HG02759 (cell line): ENCODE data around the gene RBM20.
"Not testable (repeated sequence)": the region's sequence is repeated elsewhere in the genome, so short reads cannot be mapped to it uniquely, and the experiment has no call there.

Source experiments
- ATAC-seq: cut with Tn5 transposase; IDR thresholded peaks from one replicate; pipeline ENCODE4 v1.9.1; 2021; ENCODE audit warnings: mild to moderate bottlenecking, moderate library complexity; ENCODE audit not compliant: unreplicated experiment

The RBM20 gene

DNA sequence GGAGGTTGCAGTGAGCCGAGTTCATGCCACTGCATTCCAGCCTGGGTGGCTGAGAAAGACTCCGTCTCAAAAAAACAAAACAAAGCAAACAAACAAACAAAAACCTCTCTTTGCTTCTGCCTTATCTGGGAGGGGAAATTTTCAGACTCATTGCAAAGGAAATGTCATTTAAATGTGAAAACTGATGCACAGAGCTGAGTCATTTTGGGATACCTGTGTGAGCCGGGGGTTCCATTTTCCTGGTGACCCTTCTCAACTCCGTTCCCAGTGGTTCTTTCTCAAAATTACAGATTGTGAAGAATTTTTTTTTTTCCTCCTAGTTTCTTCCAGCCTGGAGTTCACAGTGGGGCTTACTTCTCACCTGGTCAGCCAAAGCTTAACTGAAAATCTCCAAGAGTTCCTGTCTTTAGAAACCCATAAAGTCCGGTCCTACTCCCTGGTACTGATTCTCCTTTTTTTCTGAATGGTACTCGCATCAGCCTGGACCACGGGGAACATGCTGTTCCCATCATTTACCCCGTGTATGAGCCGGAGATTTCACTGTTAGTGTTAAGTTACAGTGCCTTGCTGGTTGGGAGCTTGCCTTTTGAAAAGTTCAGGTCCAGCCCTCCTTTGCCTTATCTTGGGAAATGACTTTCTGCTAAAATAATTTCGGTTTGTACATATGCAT, 56.9 kb downstream of the RBM20 start:
- no peak for ATAC-seq

DNA sequence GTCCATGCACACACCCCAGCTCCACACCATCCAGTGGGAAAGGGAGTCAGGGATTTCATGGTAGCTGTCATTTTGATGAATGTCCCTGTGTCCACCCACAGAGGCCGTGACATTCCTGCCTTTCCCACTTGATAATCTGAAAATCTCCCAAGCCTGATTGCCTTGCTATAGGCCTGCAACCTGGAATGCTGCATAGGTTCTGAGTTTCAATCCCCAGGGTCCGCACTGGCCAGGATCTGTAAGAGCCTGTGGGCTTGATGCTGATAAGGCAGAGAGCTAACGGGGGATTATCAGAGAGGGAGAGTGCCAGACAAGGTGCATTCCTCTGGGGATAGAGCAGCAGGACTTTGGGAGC, 57.5 kb downstream of the RBM20 start:
- ATAC-seq, result no peak

DNA sequence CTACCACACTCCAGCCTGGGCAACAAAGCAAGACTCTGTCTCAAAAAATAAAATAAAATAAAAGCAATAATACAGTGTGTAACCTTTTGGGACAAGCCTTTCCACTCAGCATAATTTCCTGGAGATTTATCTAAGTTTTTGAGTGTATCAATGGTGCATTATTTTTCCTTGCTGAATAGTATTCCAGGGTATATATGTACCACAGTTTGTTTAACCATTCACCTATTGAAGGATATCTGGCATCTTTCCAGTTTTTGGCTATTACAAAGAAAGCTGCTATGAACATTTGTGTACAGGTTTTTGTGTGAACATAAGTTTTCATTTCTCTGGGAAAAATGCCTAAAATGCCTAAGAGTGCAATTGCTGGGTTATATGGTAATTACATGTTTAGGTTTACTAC, 59.9 kb downstream of the RBM20 start:
- no peak for ATAC-seq

DNA sequence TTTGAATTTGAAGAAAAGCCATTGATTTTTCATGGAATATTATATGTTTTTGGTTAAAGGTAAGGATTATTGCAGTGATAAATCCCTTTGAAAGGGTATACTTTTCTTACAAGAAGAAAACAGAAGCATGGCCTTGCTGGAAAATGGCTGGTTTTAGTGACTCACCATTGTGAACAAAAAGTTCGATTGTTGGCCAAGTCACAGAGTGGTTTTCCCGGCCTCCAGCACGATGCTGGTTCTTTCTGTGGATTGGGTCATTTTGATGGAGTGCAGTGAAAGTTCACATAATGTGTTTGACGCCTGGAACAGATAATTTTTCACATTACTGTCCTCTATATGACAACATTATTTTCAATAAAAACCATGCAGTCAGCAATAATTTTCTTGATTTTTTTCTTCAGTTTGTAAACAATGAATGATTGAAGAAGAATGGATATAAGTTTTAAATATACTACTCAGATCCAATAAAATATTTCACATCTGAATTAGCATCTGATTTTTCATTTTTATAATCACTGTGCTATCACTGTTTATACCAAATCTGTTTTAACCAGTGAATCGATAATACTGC, 60.9 kb downstream of the RBM20 start:
- ATAC-seq, result no peak

DNA sequence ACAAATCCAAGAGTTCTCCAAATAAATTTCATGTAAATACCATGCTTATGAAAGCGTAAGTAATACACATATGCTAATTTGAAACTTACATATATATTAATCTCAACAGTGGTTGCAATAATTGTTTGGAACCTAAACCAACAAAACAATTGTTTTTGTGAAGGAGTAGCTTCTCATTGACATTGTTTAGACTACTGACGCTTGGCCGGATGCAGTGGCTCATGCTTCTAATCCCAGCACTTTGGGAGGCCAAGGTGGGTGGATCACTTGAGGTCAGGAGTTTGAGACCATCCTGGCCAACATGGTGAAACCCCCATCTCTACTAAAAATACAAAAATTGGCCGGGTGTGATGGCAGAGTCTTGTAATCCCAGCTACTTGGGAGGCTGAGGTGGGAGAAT, 61.5 kb downstream of the RBM20 start:
- ATAC-seq, result not testable (repeated sequence)

DNA sequence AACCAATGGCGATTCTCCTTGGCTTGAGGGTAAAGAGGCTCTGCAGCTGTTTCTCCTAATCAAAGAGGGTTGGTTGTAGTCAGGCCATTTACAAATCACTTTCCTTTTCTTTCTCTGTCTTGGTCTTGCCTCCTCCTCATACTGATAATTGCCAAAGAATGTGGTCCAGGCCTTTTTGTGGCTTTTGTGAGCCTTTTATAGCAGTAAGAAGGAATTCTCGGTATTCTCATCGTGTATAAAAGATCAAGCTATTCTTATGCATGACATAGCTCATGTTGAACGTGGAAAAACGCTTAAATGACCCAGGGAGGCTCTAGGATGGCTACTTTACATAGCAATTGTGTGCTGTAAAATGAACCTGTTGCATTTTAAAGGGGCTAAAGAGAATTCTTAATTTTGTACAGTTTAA, 62.6 kb downstream of the RBM20 start:
- no peak for ATAC-seq

DNA sequence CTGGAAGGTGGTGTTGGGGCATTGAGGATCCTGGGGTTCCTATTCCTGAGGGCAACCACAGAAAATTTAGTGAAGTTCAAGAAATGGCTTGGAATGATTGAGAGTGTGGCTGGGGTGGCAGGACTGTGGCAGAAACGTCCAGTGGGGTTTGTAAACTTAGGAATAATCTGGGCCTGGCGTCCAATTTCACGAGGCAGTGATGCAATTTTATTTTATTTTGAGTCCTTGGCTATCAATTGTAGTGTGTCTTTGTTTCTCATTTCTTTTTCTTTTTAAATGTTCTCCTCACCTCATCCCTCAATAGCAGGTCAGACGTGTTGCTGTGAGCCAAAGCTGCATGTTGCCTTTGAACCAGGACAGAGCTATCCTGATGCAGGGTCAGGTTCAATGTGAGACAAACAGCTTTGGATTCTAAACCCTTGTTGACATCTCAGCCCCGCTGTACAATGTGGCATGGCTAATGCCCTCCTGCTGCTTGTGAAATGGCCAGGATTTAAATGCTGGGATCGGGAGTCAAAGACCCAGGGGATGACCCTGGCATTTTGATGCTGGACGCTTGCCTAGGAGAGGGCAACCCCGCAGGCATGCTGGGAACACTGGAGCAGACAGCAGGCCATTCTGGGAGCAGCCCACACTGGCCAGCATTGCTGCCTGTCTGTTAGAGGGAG, 64.8 kb downstream of the RBM20 start:
- ATAC-seq, result no peak

DNA sequence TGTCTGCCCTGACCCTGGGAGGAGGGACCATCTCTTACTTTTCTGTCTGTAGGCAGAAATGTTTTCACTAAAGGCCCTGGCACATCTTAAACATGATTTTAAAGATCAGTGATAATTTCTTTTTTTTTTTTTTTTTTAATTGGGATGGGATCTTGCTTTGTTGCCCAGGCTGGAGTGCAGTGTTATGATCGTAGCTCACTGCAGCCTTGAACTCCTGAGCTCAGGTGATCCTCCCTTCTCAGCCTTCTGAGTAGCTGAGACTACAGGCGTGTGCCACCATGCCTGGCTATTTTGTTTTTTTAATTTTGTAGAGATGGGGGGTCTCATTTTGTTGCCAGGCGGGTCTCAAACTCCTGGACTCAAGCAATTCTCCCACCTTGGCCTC, 65.3 kb downstream of the RBM20 start:
- no peak for ATAC-seq

DNA sequence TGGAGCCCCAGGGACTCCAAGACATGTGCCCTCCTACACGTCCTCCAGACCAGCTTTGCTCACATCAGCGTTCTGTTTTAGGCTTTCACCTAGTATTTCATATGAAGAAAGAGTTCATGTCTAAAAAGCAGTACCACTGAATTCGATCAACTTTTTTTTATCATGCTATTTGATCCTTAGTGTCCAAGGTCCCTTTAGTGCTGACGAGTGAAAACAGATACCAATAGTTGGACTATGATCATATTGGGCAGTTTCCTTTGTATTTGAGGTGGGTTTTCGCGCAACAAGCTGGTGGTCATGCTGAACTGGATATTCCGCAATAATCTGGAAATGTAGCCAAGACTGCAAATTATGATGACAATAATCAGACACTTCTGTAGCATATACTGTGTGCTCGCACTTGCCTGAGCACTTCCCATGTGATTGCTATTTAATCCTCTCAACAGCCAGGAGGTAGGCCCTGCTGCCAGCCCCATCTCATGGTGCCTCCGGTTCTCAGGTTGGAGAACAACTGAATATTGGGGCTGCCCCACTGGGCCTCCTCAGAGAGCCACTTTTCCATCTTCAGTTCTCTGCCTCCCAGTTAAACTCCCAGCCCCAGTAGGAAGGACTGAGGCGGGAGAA, 65.9 kb downstream of the RBM20 start:
- no peak for ATAC-seq

DNA sequence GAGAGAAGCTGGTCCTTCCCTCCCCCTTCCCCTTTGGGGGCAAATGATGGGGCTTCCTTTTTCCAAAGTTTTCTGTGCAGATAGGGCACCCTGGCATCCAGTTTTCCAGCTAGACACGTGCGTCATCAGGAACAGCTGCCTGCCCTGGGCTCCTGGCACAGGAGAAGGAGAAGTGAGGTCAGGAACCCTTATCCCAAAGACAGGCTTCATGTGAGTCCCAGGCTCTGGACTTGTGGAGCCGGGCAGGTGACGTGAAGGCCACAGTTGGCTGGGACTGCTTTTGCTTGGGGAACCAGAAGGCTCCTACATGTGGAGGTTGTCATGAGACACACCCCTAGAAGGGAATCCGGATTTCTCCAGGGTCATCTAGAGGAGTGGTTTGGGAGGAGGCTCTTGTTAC, 66.5 kb downstream of the RBM20 start:
- ATAC-seq, result no peak

DNA sequence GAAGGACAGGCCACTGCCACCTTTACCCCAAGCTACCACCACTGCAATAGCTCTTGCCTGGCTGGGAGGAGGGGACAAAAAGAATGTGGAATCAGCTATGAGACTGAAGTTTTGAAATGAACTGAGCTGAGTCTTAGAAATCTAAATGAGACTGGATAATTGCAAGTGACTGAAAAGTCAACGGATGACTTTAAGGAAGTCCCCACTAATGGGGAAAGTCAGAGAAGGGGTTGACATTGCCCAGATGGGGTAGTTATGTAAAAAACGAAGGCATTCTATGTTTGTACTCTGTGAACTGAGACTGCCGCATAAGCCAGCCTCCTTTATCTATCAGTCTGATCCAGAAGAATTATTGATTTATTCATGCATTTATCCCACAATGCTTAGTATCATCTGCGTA, 67.2 kb downstream of the RBM20 start:
- ATAC-seq, result no peak

DNA sequence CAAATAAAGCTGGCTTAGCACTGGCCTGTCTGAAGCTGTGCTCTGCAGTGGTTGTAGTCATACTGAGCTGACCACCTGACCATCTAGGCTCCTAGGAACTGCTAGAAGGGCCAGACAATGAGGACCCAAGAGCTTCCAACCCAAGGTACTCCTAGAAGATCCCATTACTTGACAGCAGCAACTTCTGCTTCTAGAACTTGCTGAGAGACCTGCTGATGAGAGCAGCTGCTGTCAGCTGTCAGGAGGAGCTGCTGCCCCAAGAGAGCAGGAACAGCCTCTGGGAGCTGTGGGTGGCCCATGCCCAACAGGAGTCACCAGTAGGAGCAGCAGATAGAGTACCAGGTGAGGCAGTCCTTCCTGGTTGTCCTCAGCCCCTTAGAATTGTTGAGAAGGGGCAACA, 70.2 kb downstream of the RBM20 start:
- ATAC-seq, result no peak

DNA sequence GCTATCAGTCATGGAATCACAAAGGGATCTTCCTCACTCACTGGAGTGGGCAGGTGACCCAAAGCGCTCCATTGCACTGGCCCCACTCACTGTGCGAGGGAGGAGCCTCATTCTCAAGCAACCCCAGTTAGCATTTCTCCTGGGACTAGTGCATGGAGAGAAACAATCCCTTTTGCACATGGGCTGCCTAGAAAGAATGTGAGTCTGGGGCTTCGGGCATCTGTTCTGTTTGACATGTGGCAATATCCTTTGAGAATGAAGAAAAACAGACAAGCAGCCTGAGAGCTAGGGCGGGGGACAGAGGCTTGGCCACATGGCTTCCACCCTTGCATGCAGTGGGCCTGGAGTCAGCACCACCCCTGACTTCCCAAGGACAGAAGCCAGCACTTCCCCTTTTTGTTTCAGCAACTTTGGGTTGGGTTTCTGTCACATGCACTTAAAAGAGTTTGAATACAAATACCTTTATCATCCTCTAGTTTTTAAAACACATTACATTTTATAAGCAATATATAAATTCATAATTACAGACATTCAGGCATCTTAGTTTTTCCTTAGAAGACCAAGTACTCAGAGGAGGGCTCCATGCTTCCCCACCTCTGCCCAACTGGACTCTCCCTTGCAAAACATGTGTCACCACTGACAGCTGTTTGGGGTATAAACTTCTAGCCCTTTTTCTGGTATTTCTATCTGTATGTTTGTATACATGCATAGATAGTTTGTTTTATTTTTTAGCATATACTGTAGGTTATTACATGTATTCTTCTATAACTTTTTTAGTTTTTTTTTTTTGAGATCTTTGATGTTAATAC, 73.8 kb downstream of the RBM20 start:
- ATAC-seq, result peak; percentile 69

DNA sequence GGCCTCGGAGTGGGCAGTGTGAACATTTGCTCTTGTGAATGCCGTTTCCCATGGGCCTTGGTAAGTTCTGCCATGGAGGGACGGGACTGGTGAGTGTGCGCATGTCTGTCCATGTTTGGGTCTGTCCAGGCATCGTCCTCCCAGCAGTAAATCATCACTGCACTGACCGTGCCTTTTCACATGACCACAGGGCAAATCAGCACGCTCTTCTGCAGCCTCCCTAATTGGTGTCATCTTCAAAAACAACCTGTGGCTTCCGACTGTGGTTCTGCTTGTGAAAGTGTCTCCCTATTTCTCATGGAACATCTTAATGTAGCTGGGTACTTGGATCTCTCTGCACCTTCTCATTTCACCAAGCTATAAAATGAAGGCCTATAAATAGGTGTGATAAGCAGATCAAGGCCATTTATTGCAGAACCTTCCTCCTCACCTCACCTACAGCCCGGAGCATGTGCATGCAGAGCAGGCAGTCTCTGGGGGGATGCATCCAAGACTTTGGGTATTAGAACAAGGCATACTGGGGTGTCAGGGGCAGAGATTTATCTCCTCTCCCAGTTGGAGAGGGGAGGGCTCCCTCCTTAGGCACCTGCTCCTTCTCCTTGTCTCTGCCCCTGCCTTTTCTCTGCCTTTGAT, 77.4 kb downstream of the RBM20 start:
- no peak for ATAC-seq

DNA sequence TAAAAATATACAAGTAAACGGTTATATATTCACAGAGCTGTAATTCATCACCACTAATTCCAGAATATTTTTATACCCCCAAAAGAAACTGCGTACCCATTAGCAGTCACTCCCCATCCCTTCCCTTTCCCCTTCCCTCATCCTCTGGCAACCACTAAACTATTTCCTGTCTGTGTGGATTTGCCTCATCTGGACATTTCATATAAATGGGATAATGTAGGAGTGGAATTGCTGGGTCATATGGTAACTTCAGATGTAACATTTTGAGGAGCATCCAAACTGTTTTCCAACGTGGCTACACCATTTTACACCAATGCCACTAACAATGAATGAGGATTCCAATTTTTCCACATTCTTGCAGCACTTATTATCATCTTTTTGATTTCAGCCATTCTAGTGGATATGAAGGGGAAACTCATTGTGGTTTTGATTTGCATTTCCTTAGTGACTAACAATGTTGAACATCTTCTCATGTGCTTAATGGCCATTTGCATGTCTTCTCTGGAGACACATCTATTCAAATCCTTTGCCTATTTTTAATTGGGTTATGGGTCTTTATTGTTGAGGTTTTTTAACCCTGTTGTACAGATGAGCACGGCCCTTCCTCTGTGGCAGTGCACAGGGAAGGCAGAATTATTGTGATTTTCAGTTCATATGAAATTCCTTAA, 79.2 kb downstream of the RBM20 start:
- ATAC-seq, result peak; percentile 31

DNA sequence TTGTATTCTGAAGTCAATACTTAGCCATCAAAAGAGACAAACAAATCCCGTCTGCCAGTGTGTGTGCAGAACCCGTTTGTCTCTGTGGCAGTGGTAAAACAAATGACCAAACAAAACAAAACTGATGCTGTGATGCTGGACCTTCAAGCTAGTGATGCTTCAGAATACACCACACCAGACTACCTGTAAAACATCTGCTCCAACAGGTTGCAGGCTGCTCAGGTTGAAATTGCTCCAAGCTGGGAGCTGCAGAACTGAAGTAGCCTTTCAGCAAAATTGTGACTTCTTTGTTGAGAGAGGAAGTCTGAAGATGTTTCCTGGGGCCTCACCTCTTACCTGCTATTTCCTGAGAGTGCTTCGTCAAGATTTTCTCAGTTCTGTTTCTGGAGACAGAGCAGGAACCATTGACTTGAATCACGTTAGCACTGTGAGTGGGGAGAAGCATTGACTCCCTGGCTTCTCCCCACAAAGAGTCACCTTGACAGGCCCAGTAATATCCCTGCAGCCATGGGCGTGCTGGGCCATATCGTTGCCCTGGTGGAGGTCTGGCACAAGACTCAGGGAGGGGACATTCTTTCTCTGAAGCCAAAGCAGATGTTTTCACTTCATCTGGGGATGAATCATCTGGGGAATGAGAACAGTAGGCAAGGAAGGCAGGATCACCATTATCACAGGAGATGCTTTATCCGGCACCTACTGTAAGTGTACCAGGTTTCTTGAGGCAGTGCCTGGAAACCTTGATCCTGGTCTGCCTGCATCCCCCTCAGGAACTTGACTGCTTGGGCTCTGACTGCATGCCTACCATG, 80.2 kb downstream of the RBM20 start:
- ATAC-seq, result peak; percentile 66

DNA sequence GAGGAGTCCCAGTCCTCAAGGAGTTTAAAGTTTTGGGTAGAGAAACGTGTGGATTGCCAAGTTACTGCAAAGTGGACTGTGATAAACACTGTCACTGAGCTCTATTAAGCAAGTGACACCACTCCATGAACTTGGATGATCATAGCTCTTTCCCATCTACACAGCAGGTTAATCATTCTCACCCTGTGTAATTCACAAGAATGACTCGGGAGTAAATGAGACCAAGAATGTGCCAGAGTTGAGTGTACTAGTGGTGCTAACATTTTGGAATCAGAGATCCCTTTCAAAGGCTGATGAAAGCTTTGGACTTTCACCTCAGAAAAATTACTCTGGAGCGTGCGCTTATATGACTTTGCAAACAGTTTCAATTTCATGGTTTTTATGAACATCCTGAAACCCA, 80.8 kb downstream of the RBM20 start:
- ATAC-seq, result peak; percentile 7

DNA sequence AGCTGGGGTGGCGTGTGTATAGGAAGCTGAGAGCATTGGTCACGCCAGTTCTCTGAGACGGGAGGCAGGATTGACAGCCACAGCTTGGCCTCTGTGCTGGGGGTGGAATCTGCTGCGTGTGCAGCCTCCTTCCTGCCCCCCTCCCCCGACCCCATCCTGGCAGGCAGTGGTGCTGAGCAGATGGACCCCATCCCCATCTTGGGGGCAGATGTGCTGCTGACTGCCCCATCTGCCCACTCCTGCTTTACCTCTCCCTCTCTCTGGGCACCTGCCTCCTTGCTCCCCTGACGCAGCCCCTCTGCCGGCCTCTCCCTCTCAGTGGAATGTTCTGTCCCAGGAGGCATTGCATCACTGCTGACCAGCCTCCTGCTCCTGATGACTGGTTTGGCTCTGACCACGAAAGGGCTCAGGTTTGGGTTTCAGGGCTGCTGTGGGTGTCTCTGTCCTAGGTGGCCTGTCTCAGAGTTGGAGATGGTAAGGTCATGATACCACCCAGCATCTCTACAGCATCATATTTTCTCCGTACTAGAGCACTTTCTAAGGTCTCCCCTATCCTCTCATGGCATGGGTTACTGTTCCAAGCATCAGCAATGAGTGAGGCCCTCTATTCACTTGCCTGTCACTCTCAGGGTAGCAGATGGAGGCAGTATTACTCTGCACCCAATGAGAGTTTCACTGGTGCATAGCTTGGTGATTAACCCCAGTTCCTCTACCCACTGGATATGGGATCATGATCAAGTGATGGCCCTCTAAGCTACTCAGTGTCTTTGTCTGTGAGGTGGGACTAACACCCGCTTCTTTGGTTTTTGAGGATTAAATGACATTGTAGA, 81.9 kb downstream of the RBM20 start:
- no peak for ATAC-seq

DNA sequence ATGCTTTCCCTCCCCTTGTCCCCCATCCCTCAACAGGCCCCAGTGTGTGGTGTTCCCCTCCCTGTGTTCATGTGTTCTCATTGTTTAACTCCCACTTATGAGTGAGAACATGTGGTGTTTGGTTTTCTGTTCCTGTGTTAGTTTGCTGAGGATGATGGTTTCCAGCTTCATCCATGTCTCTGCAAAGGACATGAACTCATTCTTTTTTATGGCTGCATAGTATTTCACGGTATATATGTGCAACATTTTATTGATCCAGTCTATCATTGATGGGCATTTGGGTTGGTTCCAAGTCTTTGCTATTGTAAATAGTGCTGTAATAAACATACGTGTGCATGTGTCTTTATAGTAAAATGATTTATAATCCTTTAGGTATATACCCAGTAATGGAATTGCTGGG, 83.6 kb downstream of the RBM20 start:
- not testable (repeated sequence) for ATAC-seq
